HepG2 (cell line): ENCODE measurements around the gene TLCD1. TPM values are rescaled to one million over a fixed set of nuclear protein-coding genes. Genes with fewer than 3 reads are reported as not detected.

Experiments
- ATAC-seq: fragments of 200-7000 bp; cut with Tn5 transposase; 3 replicates; pipeline ENCODE4 v1.9.1; 2020; ENCODE audit warnings: mild to moderate bottlenecking, moderate library complexity
- BruUV-seq: library from RNA; stranded (reverse); fragments of 400-500 nt; replicated peaks from 2 replicates; lab custom pipeline; 2021; lab: Mats Ljungman, UMichigan
- CTCF ChIA-PET: fragments of 300-600 bp; formaldehyde crosslinking; extraction: SDS; loops from one replicate; lab custom pipeline; 2021; ENCODE audit warnings: low total read pairs, inconsistent platforms, low intra/inter-chr PET ratio; lab: Yijun Ruan, JAX
- POLR2A ChIA-PET: fragments of 350-600 bp; sonication (Branson Sonifier 250); formaldehyde crosslinking; loops from one replicate; lab custom pipeline; 2020; ENCODE audit warnings: antibody characterized with exemption, inconsistent platforms; lab: Yijun Ruan, JAX
- DNase-seq: peaks from one replicate; pipeline ENCODE4 v3.0.0-alpha.2; 2015; ENCODE audit warnings: low spot score
- FAIRE-seq: peaks from 3 replicates; lab custom pipeline; 2011; peaks lifted over from hg19 to GRCh38; lab: Jason Lieb, UNC
- H2AFZ ChIP-seq: one replicate; pipeline ENCODE4 v1.6.1; 2011; ENCODE audit warnings: low read length, inconsistent platforms
- H3K27ac ChIP-seq: fragments of 300-600 bp; 3 replicates; pipeline ENCODE4 v1.8.0; 2011; ENCODE audit warnings: mixed run types, mild to moderate bottlenecking, mixed read lengths, low read length, inconsistent platforms; ENCODE audit not compliant: insufficient read depth; ENCODE audit errors: extremely low read length
- H3K27me3 ChIP-seq, 2 experiments: fragments of 200-600 bp in 1 of 2; 2 replicates in 1 of 2; 3 replicates in 1 of 2; pipeline versions ENCODE4 v1.6.0 to v1.8.0; 2011; ENCODE audit warnings: low read length in 2 of 2, mild to moderate bottlenecking in 2 of 2, moderate library complexity in 2 of 2, inconsistent platforms in 1 of 2; ENCODE audit not compliant: insufficient read depth in 2 of 2, control insufficient read depth in 1 of 2
- H3K36me3 ChIP-seq, 2 experiments: fragments of 200-600 bp in 1 of 2; replicated peaks in 1 of 2; 2 replicates in 1 of 2; 3 replicates in 1 of 2; pipeline versions ENCODE4 v1.5.1 to v1.8.0; 2011; ENCODE audit warnings: low read length in 2 of 2, inconsistent platforms in 1 of 2; ENCODE audit not compliant: insufficient read depth in 2 of 2, control insufficient read depth in 1 of 2
- H3K4me1 ChIP-seq: 2 replicates; pipeline ENCODE4 v1.5.1; 2012; ENCODE audit warnings: low read length, inconsistent platforms; ENCODE audit not compliant: insufficient read depth
- H3K4me2 ChIP-seq: 2 replicates; pipeline ENCODE4 v1.6.0; 2011; ENCODE audit warnings: low read depth, low read length, inconsistent platforms
- H3K4me3 ChIP-seq, 3 experiments: fragments of 200-600 bp in 1 of 3; sonication (generic), shearing (Covaris generic) in 1 of 3; replicated peaks in 1 of 3; 2 replicates each; pipeline ENCODE4 v1.5.1; 2011 to 2016; ENCODE audit warnings: low read length in 3 of 3, inconsistent platforms in 2 of 3, low read depth in 2 of 3, mild to moderate bottlenecking in 2 of 3, control low read depth in 1 of 3, mixed read lengths in 1 of 3; ENCODE audit not compliant: insufficient read depth in 1 of 3
- H3K79me2 ChIP-seq: one replicate; pipeline ENCODE4 v1.6.1; 2011; ENCODE audit warnings: low read length, inconsistent platforms; ENCODE audit not compliant: insufficient read depth
- H3K9ac ChIP-seq: 2 replicates; pipeline ENCODE4 v1.6.0; 2011; ENCODE audit warnings: mild to moderate bottlenecking, low read depth, low read length, inconsistent platforms; ENCODE audit not compliant: insufficient read depth
- H3K9me3 ChIP-seq: 2 replicates; pipeline ENCODE4 v1.5.1; 2012; ENCODE audit warnings: mild to moderate bottlenecking, low read length
- H4K20me1 ChIP-seq: 2 replicates; pipeline ENCODE4 v1.6.0; 2011; ENCODE audit warnings: inconsistent platforms, mild to moderate bottlenecking, low read length, moderate library complexity; ENCODE audit not compliant: insufficient read depth
- MAFF ChIP-seq: IDR thresholded peaks from 2 replicates; pipeline ENCODE4 v1.6.1; 2011; ENCODE audit warnings: low read depth, low read length, improper control_type of control experiment
- MAX ChIP-seq: IDR thresholded peaks from 2 replicates; pipeline ENCODE4 v1.6.1; 2012; ENCODE audit warnings: inconsistent platforms
- PPARG ChIP-seq: conservative IDR thresholded peaks from 2 replicates; pipeline ENCODE4 v1.6.1; 2016; ENCODE audit warnings: missing biosample characterization, missing genetic modification reagents
- RARA ChIP-seq: IDR thresholded peaks from 2 replicates; pipeline ENCODE4 v1.6.1; 2016; ENCODE audit warnings: missing genetic modification reagents, missing compliant biosample characterization
- RERE ChIP-seq: IDR thresholded peaks from 2 replicates; pipeline ENCODE4 v1.6.1; 2016; ENCODE audit warnings: low read depth, missing genetic modification reagents, missing compliant biosample characterization
- SP1 ChIP-seq, 2 experiments: fragments of 450-650 bp in 1 of 2; sonication (generic) in 1 of 2; formaldehyde crosslinking in 1 of 2; IDR thresholded peaks; 2 replicates each; pipeline versions ENCODE4 v1.4.0 to v1.6.1; 2016 to 2020; ENCODE audit warnings: missing genetic modification reagents in 1 of 2
- TCF7 ChIP-seq: sonication (generic); IDR thresholded peaks from 2 replicates; pipeline ENCODE4 v1.6.1; 2016; ENCODE audit warnings: antibody characterized with exemption, low read depth
- THYN1 ChIP-seq: sonication (generic); formaldehyde crosslinking; IDR thresholded peaks from 2 replicates; pipeline ENCODE4 v1.8.1; 2023; ENCODE audit warnings: low read depth, mild to moderate bottlenecking, moderate library complexity, missing genetic modification reagents, borderline replicate concordance
- ZBED4 ChIP-seq: sonication (generic); formaldehyde crosslinking; IDR thresholded peaks from 2 replicates; pipeline ENCODE4 v1.4.0; 2020; ENCODE audit warnings: missing genetic modification reagents, borderline replicate concordance
- ZBTB26 ChIP-seq: IDR thresholded peaks from 2 replicates; pipeline ENCODE4 v1.6.1; 2016; ENCODE audit warnings: missing compliant biosample characterization, missing genetic modification reagents, borderline replicate concordance
- ZNF292 ChIP-seq: sonication (generic); formaldehyde crosslinking; IDR thresholded peaks from 2 replicates; pipeline ENCODE4 v1.8.1; 2022; ENCODE audit warnings: mild to moderate bottlenecking, low read depth, missing genetic modification reagents, borderline replicate concordance
- WGBS: methylation state at CpG from one replicate; pipeline ENCODE4 v1.1.6; 2017; ENCODE audit warnings: low lambda C conversion rate; 5-methylcytosine and 5-hydroxymethylcytosine counted together
- in situ Hi-C: cut with HindIII; loops from 2 replicates; pipeline ENCODE4 v1.10.0; 2017; ENCODE audit warnings: low pct_unique_long_range_greater_than_20kb; ENCODE audit not compliant: extremely low pct_ligation_motif_present
- intact Hi-C: fragments of 100-400 bp; cut with micrococcal nuclease; formaldehyde crosslinking; loops from one replicate; pipeline ENCODE4 v1.10.0; 2022; ENCODE audit not compliant: unreplicated experiment
- polyA plus RNA-seq, 8 experiments: library from polyadenylated mRNA; depleted of rRNA in 3 of 8; stranded (reverse) in 7 of 8; unstranded in 1 of 8; fragments of >200 nt; fragmentation: Illumina TruSeq in 4 of 8; extraction: Trizol in 4 of 8; gene quantifications; 2 replicates each; pipeline versions ENCODE4 v1.2.1 to v1.2.3, GENCODE V29; 2011 to 2016; ENCODE audit warnings: low read depth in 4 of 8, missing spikeins in 1 of 8, mixed read lengths in 1 of 8; ENCODE audit not compliant: insufficient read depth in 1 of 8
- total RNA-seq, 5 experiments: library from RNA; depleted of rRNA; stranded (reverse); fragments of >200 nt; fragmentation: Illumina TruSeq; extraction: Trizol; gene quantifications; 2 replicates each; pipeline ENCODE4 v1.2.3, GENCODE V29; 2016; ENCODE audit warnings: low read depth in 1 of 5

Gene TLCD1
- total and polyA plus RNA-seq, 2 of the 13 experiments (the other 11 are each of a cell fraction or from before 2014, with no cell fraction given): 14.9 to 19.6 TPM

- no peak for TF ChIP-seq MAX
- TF ChIP-seq SP1 (IDR thresholded peaks at IDR 0.05): no peak
- no peak for TF ChIP-seq SP1 (CRISPR knock-in tag; IDR thresholded peaks at IDR 0.05)
- TF ChIP-seq ZBTB26 (CRISPR knock-in tag): no peak
- no peak for TF ChIP-seq MAFF
- 0 out of 2 replicates have a peak, but pooled peaks have one; percentile 24 for TF ChIP-seq PPARG
- no peak for TF ChIP-seq RARA (CRISPR knock-in tag)
- TF ChIP-seq THYN1: no peak
Measured at GRCh38 chr17:28746611-28747050, 20.6 kb upstream of the TLCD1 start (continued).

GRCh38 chr17:28745786-28746411 lies 19.9 kb upstream of the TLCD1 start:
- peak overlapping the region; percentile 98 for H3K9ac ChIP-seq
- ChIA-PET CTCF (no interaction called here), POLR2A (interaction anchor here (0.8 to 12.3 kb wide), 15 partner anchors 8 to 204 kb away, joined by 3 to 590 read pairs (median 5); partner anchors contain the start of genes DHRS13, FAM222B, FLOT2 and NEK8)
- H2AFZ ChIP-seq: no peak overlapping the region
- peak overlapping the region; percentile 72 to 93 (median 74); a peak in 5 of 6 replicates for H3K4me3 ChIP-seq
- no peak for DNase-seq
- no peak for ATAC-seq
- no peak for FAIRE-seq
- H3K9me3 ChIP-seq: no peaks in the 10 kb centered on the region
- BruUV-seq: no TSS peak
- H3K27me3 ChIP-seq: no peaks in the 10 kb centered on the region; a peak in 1 of 5 replicates
- WGBS: 75% methylated on average over 4 of the region's 4 CpGs
- H4K20me1 ChIP-seq: peaks cover 52% of the 10 kb centered on the region
- peak overlapping the region; percentile 95 for H3K27ac ChIP-seq
- peak overlapping the region; percentile 98 for H3K4me2 ChIP-seq
- intact Hi-C loops: loop anchor here (1.0 kb wide), 1 partner anchor 18 kb away; the partner anchor contains the start of gene NEK8
- peaks cover 68% of the 10 kb centered on the region for H3K4me1 ChIP-seq
- peaks cover 36 to 43% of the 10 kb centered on the region in 2 experiments for H3K36me3 ChIP-seq
- peaks cover 33% of the 10 kb centered on the region for H3K79me2 ChIP-seq
- in situ Hi-C loops: loop anchor here (25.0 kb wide), 1 partner anchor 366 kb away; no protein-coding TSS in a partner anchor
- no peak for TF ChIP-seq ZNF292 (CRISPR knock-in tag)
- no peak for TF ChIP-seq RERE (CRISPR knock-in tag)
- TF ChIP-seq ZBED4 (CRISPR knock-in tag): no peak
- TF ChIP-seq TCF7: no peak
